ENCODE measurements around the gene ADAR.
A peak's percentile ranks its signal among the peaks of the same experiment; 100 is the strongest.

The ADAR gene

GRCh38 chr1:154584267-154584994 is 23.6 kb downstream of the ADAR start:
- no peak for DNase-seq (ENCODE audit: low spot score)

- DNase-seq (ENCODE audit: low spot score): no peak
Observed at GRCh38 chr1:154583773-154584172, 24.2 kb downstream of the ADAR start.

GRCh38 chr1:154582885-154583284 is 25.1 kb downstream of the ADAR start:
- DNase-seq (ENCODE audit: low spot score): no peak

GRCh38 chr1:154581766-154582165 is 26.2 kb downstream of the ADAR start:
- DNase-seq (ENCODE audit: low spot score): no peak

GRCh38 chr1:154579374-154579773 is 28.6 kb downstream of the ADAR start:
- DNase-seq (ENCODE audit: low spot score): no peak

- no peak for DNase-seq (ENCODE audit: low spot score)
Observed at GRCh38 chr1:154578058-154578418, 29.9 kb downstream of the ADAR start.

- no peak for DNase-seq (ENCODE audit: low spot score)
Observed at GRCh38 chr1:154577346-154578057, 30.5 kb downstream of the ADAR start.

- no peak for DNase-seq (ENCODE audit: low spot score)
Observed at GRCh38 chr1:154575951-154576566, 31.9 kb downstream of the ADAR start.

GRCh38 chr1:154575147-154575927 is 32.6 kb downstream of the ADAR start:
- no peak for DNase-seq (ENCODE audit: low spot score)

- no peak for DNase-seq (ENCODE audit: low spot score)
Observed at GRCh38 chr1:154574716-154575115, 33.3 kb downstream of the ADAR start.

- no peak for DNase-seq (ENCODE audit: low spot score)
Observed at GRCh38 chr1:154573168-154573510, 34.8 kb downstream of the ADAR start.

- DNase-seq (ENCODE audit: low spot score): no peak
Observed at GRCh38 chr1:154572468-154573167, 35.4 kb downstream of the ADAR start.

- no peak for DNase-seq (ENCODE audit: low spot score)
Observed at GRCh38 chr1:154571964-154572288, 36.1 kb downstream of the ADAR start.

GRCh38 chr1:154571244-154571963 is 36.6 kb downstream of the ADAR start:
- DNase-seq (ENCODE audit: low spot score): no peak

GRCh38 chr1:154568157-154568815 is 39.7 kb downstream of the ADAR start:
- DNase-seq (ENCODE audit: low spot score): no peak

- peak; percentile 91 for DNase-seq (ENCODE audit: low spot score)
Observed at GRCh38 chr1:154567386-154568156, 40.4 kb downstream of the ADAR start, which contains the start of gene CHRNB2. Gene CHRNB2, plus strand, starts transcription at chr1:154567778. Its CDS starts 267 bp downstream, at chr1:154568045.

GRCh38 chr1:154565876-154566275 is 42.1 kb downstream of the ADAR start:
- DNase-seq (ENCODE audit: low spot score): no peak

- peak; percentile 88 for DNase-seq (ENCODE audit: low spot score)
Observed at GRCh38 chr1:154559466-154560044, 48.4 kb downstream of the ADAR start.

- peak; percentile 98 for DNase-seq (ENCODE audit: low spot score)
Observed at GRCh38 chr1:154558720-154559465, 49.1 kb downstream of the ADAR start.

All from ecto neural progenitor cell (in vitro differentiated cells).